Right renal cortex interstitium (tissue), 3 donors: ENCODE data around the gene DIPK1A. TPM values are rescaled to one million over a fixed set of nuclear protein-coding genes. Genes with fewer than 3 reads are reported as not detected.
A peak's percentile ranks its signal among the peaks of the same experiment; 100 is the strongest.

Experiments
- DNase-seq, 3 donors: peaks; one replicate each; pipeline ENCODE4 v3.0.0-alpha.2; 2013; ENCODE audit warnings: low read depth in 3 of 3, low spot score in 2 of 3
- polyA plus RNA-seq, 3 donors: library from polyadenylated mRNA; unstranded; fragments of 120-200 nt; gene quantifications; one replicate each; pipeline ENCODE4 v1.2.1, GENCODE V29; 2013; ENCODE audit not compliant: insufficient read length in 3 of 3

DIPK1A gene
- polyA plus RNA-seq, 3 donors: 9.1 to 9.6 (median 9.4) TPM

- DNase-seq: no peak
These were observed 116.8 kb downstream of the DIPK1A start for GRCh38 chr1:92844439-92844838.

GRCh38 chr1:92843429-92844352 lies 117.6 kb downstream of the DIPK1A start:
- DNase-seq: no peak

- DNase-seq: no peak
These were observed 118.2 kb downstream of the DIPK1A start for GRCh38 chr1:92843046-92843423.

- DNase-seq: no peak
These were observed 118.9 kb downstream of the DIPK1A start for GRCh38 chr1:92842082-92843045.

- no peak for DNase-seq
These were observed 120.7 kb downstream of the DIPK1A start for GRCh38 chr1:92840600-92840999.

GRCh38 chr1:92839442-92839841 lies 121.8 kb downstream of the DIPK1A start:
- no peak for DNase-seq

GRCh38 chr1:92838519-92838918 lies 122.7 kb downstream of the DIPK1A start:
- DNase-seq: no peak

- no peak for DNase-seq
These were observed 124.2 kb downstream of the DIPK1A start for GRCh38 chr1:92837062-92837461.

- DNase-seq: no peak
These were observed 126.6 kb downstream of the DIPK1A start for GRCh38 chr1:92834617-92835016.

- no peak for DNase-seq
These were observed 127.4 kb downstream of the DIPK1A start for GRCh38 chr1:92833840-92834239.

GRCh38 chr1:92832537-92833114 lies 128.6 kb downstream of the DIPK1A start:
- DNase-seq: peak in 2 of 3 donors; percentile 21 to 23

- DNase-seq: peak; percentile 96 to 97 (median 97)
These were observed 129.3 kb downstream of the DIPK1A start, which contains the start of gene RPL5 for GRCh38 chr1:92831762-92832536. Gene RPL5, plus strand, starts transcription at chr1:92832040. Its CDS starts 75 bp downstream, at chr1:92832115.

GRCh38 chr1:92831368-92831761 lies 129.9 kb downstream of the DIPK1A start:
- no peak for DNase-seq

GRCh38 chr1:92826792-92827191 lies 134.5 kb downstream of the DIPK1A start:
- DNase-seq: no peak

GRCh38 chr1:92822879-92823278 lies 138.4 kb downstream of the DIPK1A start:
- no peak for DNase-seq

- no peak for DNase-seq
These were observed 140.7 kb downstream of the DIPK1A start for GRCh38 chr1:92820551-92820950.

- DNase-seq: no peak
These were observed 141.2 kb downstream of the DIPK1A start for GRCh38 chr1:92820024-92820423.

- DNase-seq: no peak
These were observed 143.1 kb downstream of the DIPK1A start for GRCh38 chr1:92817986-92818764.

GRCh38 chr1:92817137-92817697 lies 144.0 kb downstream of the DIPK1A start:
- DNase-seq: no peak
